ENCODE measurements around the gene APLP2.

- TF ChIP-seq CTCF (conservative IDR thresholded peaks at IDR 0.05 in 1 of 2, IDR thresholded peaks at IDR 0.05 in 1 of 2; ENCODE audit: low read depth in 1 of 2, low read length in 2 of 2) (no peak), EZH2 (IDR thresholded peaks at IDR 0.05; ENCODE audit: low read length, missing control alignments) (no peak)
Measured at GRCh38 chr11:130074736-130075135, 5.0 kb downstream of the APLP2 start.
